HepG2 (cell line): ENCODE results near the gene PDE9A.

Experiments used
- JUN ChIP-seq: sonication (generic); formaldehyde crosslinking; IDR thresholded peaks from 2 replicates; pipeline ENCODE4 v1.4.0; 2020; ENCODE audit warnings: mild to moderate bottlenecking, missing genetic modification reagents
- NFYB ChIP-seq: sonication (generic); formaldehyde crosslinking; IDR thresholded peaks from 2 replicates; pipeline ENCODE4 v1.4.0; 2020; ENCODE audit warnings: missing genetic modification reagents
- RAD51 ChIP-seq: fragments of 450-650 bp; IDR thresholded peaks from 2 replicates; pipeline ENCODE4 v1.6.1; 2016; ENCODE audit warnings: borderline replicate concordance
- ZNF10 ChIP-seq: sonication (generic); formaldehyde crosslinking; IDR thresholded peaks from 2 replicates; pipeline ENCODE4 v1.4.0; 2020; ENCODE audit warnings: mild to moderate bottlenecking, low read depth, missing genetic modification reagents, borderline replicate concordance
- ZNF383 ChIP-seq: sonication (generic); formaldehyde crosslinking; IDR thresholded peaks from 2 replicates; pipeline ENCODE4 v1.4.0; 2020; ENCODE audit warnings: missing genetic modification reagents, mild to moderate bottlenecking, borderline replicate concordance

GRCh38 chr21:42649122-42650032 lies 4.0 kb upstream of the PDE9A start:
- no peak for TF ChIP-seq ZNF10
- no peak for TF ChIP-seq NFYB (CRISPR knock-in tag)
- TF ChIP-seq ZNF383 (CRISPR knock-in tag): no peak
- TF ChIP-seq RAD51: no peak
- no peak for TF ChIP-seq JUN (CRISPR knock-in tag)
